ENCODE measurements around the gene VSNL1.

GRCh38 chr2:17587469-17587868, 47.0 kb downstream of the VSNL1 start:
- no peak for TF ChIP-seq EZH2 (IDR thresholded peaks at IDR 0.05; ENCODE audit: insufficient read depth, poor library complexity, severe bottlenecking)
- TF ChIP-seq EZH2phosphoT487 (IDR thresholded peaks at IDR 0.05; ENCODE audit: insufficient read depth, low read depth) = no peak

Measured in GM23248 (cell line).